ENCODE measurements around the gene KPNB1.

GRCh38 chr17:47729476-47729875 lies 79.8 kb downstream of the KPNB1 start:
- TF ChIP-seq EP300 (IDR thresholded peaks at IDR 0.05) (no peak), CTCF (IDR thresholded peaks at IDR 0.05) (no peak), POLR2A (IDR thresholded peaks at IDR 0.05) (no peak)

Data from tibial nerve (tissue), 4 donors.